Tibial nerve (tissue), 4 donors: ENCODE measurements around the gene PTGIS. TPM values are rescaled to one million over a fixed set of nuclear protein-coding genes. Genes with fewer than 3 reads are reported as not detected.

Source experiments
- DNase-seq, 2 donors: peaks; one replicate each; pipeline ENCODE4 v3.0.0-alpha.2; 2019; ENCODE audit warnings: low spot score in 2 of 2
- H3K27ac ChIP-seq, 4 donors: fragments of 200-600 bp; sonication (generic) in 3 of 4; one replicate each; pipeline ENCODE4 v1.5.1; 2017 to 2019; ENCODE audit warnings: mild to moderate bottlenecking in 1 of 4
- H3K27me3 ChIP-seq, 2 donors: fragments of 200-600 bp; sonication (generic) in 1 of 2; one replicate each; pipeline versions ENCODE4 v1.5.1 to v1.6.0; 2017 to 2019
- H3K36me3 ChIP-seq, 3 donors: fragments of 200-600 bp; sonication (generic); one replicate each; pipeline ENCODE4 v1.5.1; 2018 to 2019
- H3K4me1 ChIP-seq, 4 donors: fragments of 200-600 bp; sonication (generic) in 3 of 4; one replicate each; pipeline ENCODE4 v1.5.1; 2017 to 2019
- H3K4me3 ChIP-seq, 4 donors: fragments of 200-600 bp; sonication (generic) in 3 of 4; one replicate each; pipeline ENCODE4 v1.5.1; 2017 to 2019; ENCODE audit warnings: mild to moderate bottlenecking in 1 of 4, moderate library complexity in 1 of 4
- H3K9me3 ChIP-seq, 4 donors: fragments of 200-600 bp; sonication (generic) in 3 of 4; one replicate each; pipeline ENCODE4 v1.5.1; 2017 to 2019
- EP300 ChIP-seq, 2 donors: sonication (generic); formaldehyde crosslinking; IDR thresholded peaks; one replicate each; pipeline ENCODE4 v1.6.1; 2017; ENCODE audit warnings: antibody characterized with exemption in 2 of 2, mild to moderate bottlenecking in 1 of 2
- POLR2A ChIP-seq, 2 donors: fragments of 450-650 bp; IDR thresholded peaks; one replicate each; pipeline ENCODE4 v1.6.1; 2017; ENCODE audit warnings: antibody characterized with exemption in 2 of 2, mild to moderate bottlenecking in 2 of 2, moderate library complexity in 2 of 2
- WGBS, 2 donors: methylation state at CpG; one replicate each; pipeline ENCODE4 v1.1.5; 2018; 5-methylcytosine and 5-hydroxymethylcytosine counted together
- total RNA-seq, 4 donors: library from RNA; depleted of rRNA; stranded (reverse); fragments of >200 nt; gene quantifications; one replicate each; pipeline ENCODE4 v1.1.0, GENCODE V29; 2016
- TF ChIP-seq, protein P1 (sequence below), 5 experiments: fragments of 200-600 bp in 3 of 5; fragments of 450-650 bp in 2 of 5; sonication (generic) in 3 of 5; IDR thresholded peaks; one replicate each; pipeline ENCODE4 v1.5.1; 2016 to 2019; ENCODE audit warnings: antibody characterized with exemption in 5 of 5, mild to moderate bottlenecking in 3 of 5, moderate library complexity in 2 of 5

The PTGIS gene
- total RNA-seq, 4 donors from 2014 or later = 31.5 to 92.4 (median 47.5) TPM

DNA sequence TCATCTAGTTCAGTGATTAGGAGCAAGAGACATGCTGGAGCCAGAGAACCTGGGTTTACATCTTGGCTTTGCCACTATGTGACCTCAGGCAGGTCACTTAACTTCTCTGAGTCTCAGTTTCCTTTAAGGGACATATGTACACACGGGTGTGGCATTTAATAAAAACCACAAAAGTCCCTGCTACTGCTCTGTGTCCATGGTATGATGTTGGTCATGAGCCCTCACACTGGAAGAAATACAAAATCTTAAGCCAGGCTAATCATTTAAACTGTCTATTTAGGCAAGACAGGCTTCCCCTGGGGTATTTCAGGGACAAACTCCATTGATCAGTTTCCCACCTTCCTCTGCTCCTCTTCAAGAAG, 12.9 kb upstream of the PTGIS start:
- DNase-seq = no peak
- TF ChIP-seq EP300 (IDR thresholded peaks at IDR 0.05) (no peak), POLR2A (IDR thresholded peaks at IDR 0.05) (no peak)
- TF ChIP-seq, protein P1, sequence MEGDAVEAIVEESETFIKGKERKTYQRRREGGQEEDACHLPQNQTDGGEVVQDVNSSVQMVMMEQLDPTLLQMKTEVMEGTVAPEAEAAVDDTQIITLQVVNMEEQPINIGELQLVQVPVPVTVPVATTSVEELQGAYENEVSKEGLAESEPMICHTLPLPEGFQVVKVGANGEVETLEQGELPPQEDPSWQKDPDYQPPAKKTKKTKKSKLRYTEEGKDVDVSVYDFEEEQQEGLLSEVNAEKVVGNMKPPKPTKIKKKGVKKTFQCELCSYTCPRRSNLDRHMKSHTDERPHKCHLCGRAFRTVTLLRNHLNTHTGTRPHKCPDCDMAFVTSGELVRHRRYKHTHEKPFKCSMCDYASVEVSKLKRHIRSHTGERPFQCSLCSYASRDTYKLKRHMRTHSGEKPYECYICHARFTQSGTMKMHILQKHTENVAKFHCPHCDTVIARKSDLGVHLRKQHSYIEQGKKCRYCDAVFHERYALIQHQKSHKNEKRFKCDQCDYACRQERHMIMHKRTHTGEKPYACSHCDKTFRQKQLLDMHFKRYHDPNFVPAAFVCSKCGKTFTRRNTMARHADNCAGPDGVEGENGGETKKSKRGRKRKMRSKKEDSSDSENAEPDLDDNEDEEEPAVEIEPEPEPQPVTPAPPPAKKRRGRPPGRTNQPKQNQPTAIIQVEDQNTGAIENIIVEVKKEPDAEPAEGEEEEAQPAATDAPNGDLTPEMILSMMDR (IDR thresholded peaks at IDR 0.05) = no peak
- 39 to 50% methylated on average over 1 of the region's 1 CpG for WGBS, 2 donors
- Histone ChIP-seq H3K36me3 (no peaks in the 10 kb centered on the region), H3K27me3 (no peaks in the 10 kb centered on the region), H3K4me3 (no peak overlapping the region), H3K27ac (peak overlapping the region in 2 of 4 donors; percentile 53 to 77), H3K4me1 (peaks cover 0 to 52% (median 21%) of the 10 kb centered on the region in 4 donors), H3K9me3 (peaks cover 0 to 11% (median 0%) of the 10 kb centered on the region in 4 donors)

GRCh38 chr20:49579874-49580812, 12.2 kb upstream of the PTGIS start:
- no peak overlapping the region for H3K4me3 ChIP-seq
- peak overlapping the region in 2 of 4 donors; percentile 76 to 77 for H3K27ac ChIP-seq
- H3K27me3 ChIP-seq = no peaks in the 10 kb centered on the region
- no peak for DNase-seq
- peaks cover 0 to 11% (median 0%) of the 10 kb centered on the region in 4 donors for H3K9me3 ChIP-seq
- 41% methylated on average over 14 to 15 of the region's 15 CpGs for WGBS, 2 donors
- H3K4me1 ChIP-seq = peaks cover 0 to 52% (median 18%) of the 10 kb centered on the region in 4 donors
- TF ChIP-seq POLR2A (IDR thresholded peaks at IDR 0.05) (no peak), EP300 (IDR thresholded peaks at IDR 0.05) (no peak)
- no peaks in the 10 kb centered on the region for H3K36me3 ChIP-seq

GRCh38 chr20:49579195-49579594, 11.3 kb upstream of the PTGIS start:
- peaks cover 0 to 44% (median 14%) of the 10 kb centered on the region in 4 donors for H3K4me1 ChIP-seq
- TF ChIP-seq, protein P1 (IDR thresholded peaks at IDR 0.05) = no peak
- no peak for TF ChIP-seq POLR2A (IDR thresholded peaks at IDR 0.05)
- TF ChIP-seq EP300 (IDR thresholded peaks at IDR 0.05) = no peak
- peaks cover 0 to 11% (median 0%) of the 10 kb centered on the region in 4 donors for H3K9me3 ChIP-seq
- H3K36me3 ChIP-seq = no peaks in the 10 kb centered on the region
- H3K4me3 ChIP-seq = no peak overlapping the region
- DNase-seq = no peak
- no peaks in the 10 kb centered on the region for H3K27me3 ChIP-seq
- peak overlapping the region in 1 of 4 donors; percentile 76 for H3K27ac ChIP-seq
- 97 to 98% methylated on average over 4 of the region's 4 CpGs for WGBS, 2 donors

- Histone ChIP-seq H3K27ac (no peak overlapping the region), H3K27me3 (no peaks in the 10 kb centered on the region), H3K4me1 (peaks cover 0 to 38% (median 10%) of the 10 kb centered on the region in 4 donors), H3K4me3 (no peak overlapping the region), H3K9me3 (peaks cover 0 to 11% (median 0%) of the 10 kb centered on the region in 4 donors), H3K36me3 (no peaks in the 10 kb centered on the region)
- WGBS, 2 donors = 86 to 90% methylated on average over 4 of the region's 4 CpGs
- no peak for DNase-seq
- TF ChIP-seq, protein P1 (IDR thresholded peaks at IDR 0.05) = no peak
- TF ChIP-seq EP300 (IDR thresholded peaks at IDR 0.05) = no peak
- TF ChIP-seq POLR2A (IDR thresholded peaks at IDR 0.05) = no peak
These were observed 10.5 kb upstream of the PTGIS start for GRCh38 chr20:49578436-49578835.

DNA sequence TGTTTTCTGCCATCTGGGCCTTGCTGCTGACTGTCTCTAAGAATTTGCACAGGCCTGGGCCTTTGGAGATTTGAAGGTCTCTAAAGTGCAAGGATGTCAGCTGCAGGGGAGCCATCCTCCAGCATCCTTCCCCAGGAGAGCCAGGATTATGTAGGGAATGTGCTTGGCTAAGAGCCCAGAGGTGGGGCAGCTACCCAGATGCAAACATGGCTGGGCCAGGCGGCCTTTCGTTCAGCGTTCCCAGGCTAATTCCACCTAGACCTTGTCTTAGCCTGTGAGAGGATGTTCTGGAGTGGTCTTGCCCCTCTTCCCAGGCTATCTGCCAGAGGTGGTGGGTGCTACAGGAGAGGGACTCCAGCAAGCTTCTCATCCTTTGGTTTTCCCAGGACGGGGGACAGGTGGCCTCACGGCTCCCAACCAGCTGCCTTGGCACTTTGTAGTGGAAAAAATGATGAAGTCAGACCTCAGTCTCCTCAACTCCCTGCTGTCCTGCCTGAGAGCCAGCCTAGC, 7.7 kb upstream of the PTGIS start:
- peaks cover 0 to 36% (median 6%) of the 10 kb centered on the region in 4 donors for H3K4me1 ChIP-seq
- peak overlapping the region in 2 of 4 donors; percentile 67 to 75 for H3K27ac ChIP-seq
- 41 to 56% methylated on average over 4 to 5 of the region's 5 CpGs for WGBS, 2 donors
- DNase-seq = peak in 1 of 2 donors; percentile 57
- no peaks in the 10 kb centered on the region for H3K36me3 ChIP-seq
- H3K4me3 ChIP-seq = no peak overlapping the region
- peaks cover 0 to under 1% of the 10 kb centered on the region in 2 donors for H3K27me3 ChIP-seq
- TF ChIP-seq, protein P1 (IDR thresholded peaks at IDR 0.05) = no peak
- peak in 1 of 2 donors; percentile 70 for TF ChIP-seq EP300 (IDR thresholded peaks at IDR 0.05)
- TF ChIP-seq POLR2A (IDR thresholded peaks at IDR 0.05) = no peak
- H3K9me3 ChIP-seq = peaks cover 0 to 4% (median 0%) of the 10 kb centered on the region in 4 donors
